CD4-positive, alpha-beta memory T cell (primary cell): ENCODE measurements around the gene CNOT6. TPM values are rescaled to one million over a fixed set of nuclear protein-coding genes. Genes with fewer than 3 reads are reported as not detected.

Experiments
- CTCF ChIA-PET: fragments of 350-600 bp; sonication (Branson Sonifier 250); formaldehyde crosslinking; loops from one replicate; lab custom pipeline; 2021; ENCODE audit warnings: inconsistent platforms; ENCODE audit not compliant: partially characterized antibody; lab: Charles Lee
- POLR2A ChIA-PET: fragments of 350-600 bp; sonication (Branson Sonifier 250); formaldehyde crosslinking; loops from one replicate; lab custom pipeline; 2021; ENCODE audit not compliant: partially characterized antibody; lab: Charles Lee
- DNase-seq, 5 donors: peaks; one replicate each; pipeline versions ENCODE4 v3.0.0 to v3.0.0-alpha.2; 2020 to 2022; ENCODE audit warnings: mixed read lengths in 1 of 5
- H3K27ac ChIP-seq: one replicate; pipeline ENCODE4 v1.7.0; 2013; ENCODE audit warnings: low read depth, low read length
- H3K27me3 ChIP-seq: 2 replicates; pipeline ENCODE4 v1.7.0; 2013; ENCODE audit warnings: mild to moderate bottlenecking, low read length, moderate library complexity; ENCODE audit not compliant: insufficient read depth
- H3K36me3 ChIP-seq: 2 replicates; pipeline ENCODE4 v1.7.0; 2013; ENCODE audit warnings: mild to moderate bottlenecking, low read length, moderate library complexity; ENCODE audit not compliant: insufficient read depth
- H3K4me1 ChIP-seq: 2 replicates; pipeline ENCODE4 v1.7.0; 2013; ENCODE audit warnings: mild to moderate bottlenecking, low read length, moderate library complexity; ENCODE audit not compliant: insufficient read depth
- H3K4me3 ChIP-seq, 2 donors: one replicate each; pipeline ENCODE4 v1.7.0; 2013; ENCODE audit warnings: low read length in 2 of 2, mild to moderate bottlenecking in 1 of 2
- H3K9me3 ChIP-seq, 2 donors: one replicate each; pipeline ENCODE4 v1.7.0; 2013; ENCODE audit warnings: low read length in 2 of 2, control low read depth in 1 of 2; ENCODE audit not compliant: control insufficient read depth in 1 of 2
- H3K27ac Mint-ChIP-seq, 7 donors: one replicate each; pipeline ENCODE4 v1.8.0; 2020 to 2021; ENCODE audit warnings: mixed read lengths in 7 of 7, mild to moderate bottlenecking in 6 of 7, inconsistent platforms in 3 of 7, moderate library complexity in 3 of 7
- H3K27me3 Mint-ChIP-seq, 2 donors: one replicate each; pipeline ENCODE4 v1.8.0; 2020 to 2021; ENCODE audit warnings: mixed read lengths in 2 of 2
- H3K36me3 Mint-ChIP-seq, 2 donors: one replicate each; pipeline ENCODE4 v1.8.0; 2020 to 2021; ENCODE audit warnings: mixed read lengths in 2 of 2, inconsistent platforms in 1 of 2, mild to moderate bottlenecking in 1 of 2
- H3K4me1 Mint-ChIP-seq, 4 donors: one replicate each; pipeline ENCODE4 v1.8.0; 2020 to 2021; ENCODE audit warnings: mixed read lengths in 4 of 4, mild to moderate bottlenecking in 1 of 4
- H3K4me3 Mint-ChIP-seq, 8 donors: one replicate each; pipeline ENCODE4 v1.8.0; 2020 to 2021; ENCODE audit warnings: mixed read lengths in 8 of 8, mild to moderate bottlenecking in 7 of 8, moderate library complexity in 6 of 8, inconsistent platforms in 3 of 8
- H3K9me3 Mint-ChIP-seq, 8 donors: one replicate each; pipeline ENCODE4 v1.8.0; 2020 to 2021; ENCODE audit warnings: mixed read lengths in 8 of 8, mild to moderate bottlenecking in 5 of 8, inconsistent platforms in 3 of 8, moderate library complexity in 1 of 8
- intact Hi-C: fragments of 100-400 bp; cut with micrococcal nuclease; formaldehyde crosslinking; loops from one replicate; pipeline ENCODE4 v1.15.1; 2023
- polyA plus RNA-seq, 2 donors: library from polyadenylated mRNA; unstranded; fragments of 300-500 nt; fragmentation: Illumina TruSeq; gene quantifications; one replicate each; pipeline ENCODE4 v1.2.3, GENCODE V29; 2021
- total RNA-seq, 2 experiments: library from RNA; stranded (reverse); gene quantifications; one replicate each; pipeline ENCODE4 v1.2.3, GENCODE V29; 2021

The CNOT6 gene
- total and polyA plus RNA-seq, 4 experiments from 2014 or later: 3.9 to 37.8 (median 19.6) TPM

- Mint-ChIP-seq H3K9me3 (no peaks in the 10 kb centered on the region), H3K4me3 (no peak overlapping the region), H3K36me3 (no peaks in the 10 kb centered on the region), H3K27me3 (peaks cover 2% of the 10 kb centered on the region in 2 donors), H3K4me1 (peaks cover 2 to 10% (median 6%) of the 10 kb centered on the region in 4 donors), H3K27ac (no peak overlapping the region)
- Histone ChIP-seq H3K27ac (no peak overlapping the region), H3K9me3 (no peaks in the 10 kb centered on the region), H3K4me1 (no peaks in the 10 kb centered on the region), H3K36me3 (no peaks in the 10 kb centered on the region), H3K27me3 (no peaks in the 10 kb centered on the region), H3K4me3 (no peak overlapping the region)
- ChIA-PET CTCF (no interaction called here), POLR2A (no interaction called here)
- DNase-seq: no peak
- intact Hi-C loops: loop anchor here (5.0 to 10.0 kb wide), 2 partner anchors 63 to 105 kb away; no protein-coding TSS in a partner anchor
Measured at GRCh38 chr5:180609386-180609785, 115.2 kb downstream of the CNOT6 start.

DNA sequence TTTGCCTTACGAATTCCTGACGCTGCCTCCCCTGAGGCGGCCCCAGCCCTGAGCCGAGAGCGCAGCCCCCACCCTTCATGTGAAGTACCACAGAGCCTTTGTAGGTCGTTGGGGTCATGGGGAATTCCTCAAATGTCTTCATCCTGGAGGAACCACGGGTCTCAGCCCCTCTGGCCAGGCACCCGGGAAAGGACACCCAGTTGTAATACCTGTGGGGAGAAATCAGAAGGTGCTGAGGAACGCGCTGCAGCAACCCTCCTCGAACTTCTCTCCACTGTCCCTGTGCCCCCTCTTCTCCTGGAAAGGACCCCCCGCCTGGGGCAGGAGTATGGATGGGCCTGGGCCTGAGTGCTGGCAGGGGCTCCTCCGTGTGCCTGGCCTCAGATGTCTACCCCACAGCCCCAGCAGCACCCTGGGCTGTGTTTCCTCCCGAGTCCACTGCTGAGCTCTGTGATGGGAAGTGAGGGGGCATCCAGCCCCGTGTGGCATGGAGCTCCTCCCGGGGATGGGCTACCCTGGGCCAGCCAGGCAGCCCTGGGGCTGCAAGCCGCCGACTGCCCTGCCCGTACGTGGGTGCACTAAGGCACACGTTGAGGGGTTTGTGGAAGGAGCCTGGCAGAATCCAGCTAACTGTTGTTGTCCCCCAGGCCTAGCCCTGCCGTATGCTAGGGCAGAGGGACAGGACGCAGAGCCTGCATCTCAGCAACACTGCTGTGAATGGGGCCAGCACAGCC is 115.8 kb downstream of the CNOT6 start:
- Mint-ChIP-seq H3K27ac (no peak overlapping the region), H3K36me3 (no peaks in the 10 kb centered on the region), H3K27me3 (peaks cover 1 to 2% of the 10 kb centered on the region in 2 donors), H3K4me3 (no peak overlapping the region), H3K4me1 (peaks cover 2 to 10% (median 6%) of the 10 kb centered on the region in 4 donors), H3K9me3 (no peaks in the 10 kb centered on the region)
- CTCF ChIA-PET: no interaction called here
- H3K36me3 ChIP-seq: no peaks in the 10 kb centered on the region
- intact Hi-C loops: loop anchor here (5.0 to 10.0 kb wide), 2 partner anchors 62 to 105 kb away; no protein-coding TSS in a partner anchor
- H3K4me3 ChIP-seq: no peak overlapping the region
- POLR2A ChIA-PET: no interaction called here
- no peak for DNase-seq
- no peaks in the 10 kb centered on the region for H3K27me3 ChIP-seq
- no peaks in the 10 kb centered on the region for H3K4me1 ChIP-seq
- no peak overlapping the region for H3K27ac ChIP-seq
- no peaks in the 10 kb centered on the region for H3K9me3 ChIP-seq

- intact Hi-C loops: no loop called here
- no peak overlapping the region for H3K27ac Mint-ChIP-seq
- no peak overlapping the region for H3K4me3 Mint-ChIP-seq
- no peaks in the 10 kb centered on the region for H3K9me3 ChIP-seq
- H3K9me3 Mint-ChIP-seq: no peaks in the 10 kb centered on the region
- ChIA-PET CTCF (no interaction called here), POLR2A (no interaction called here)
- no peak for DNase-seq
- no peaks in the 10 kb centered on the region for H3K27me3 ChIP-seq
- H3K36me3 ChIP-seq: no peaks in the 10 kb centered on the region
- H3K27me3 Mint-ChIP-seq: peaks cover 0 to 1% of the 10 kb centered on the region in 2 donors
- no peaks in the 10 kb centered on the region for H3K36me3 Mint-ChIP-seq
- no peaks in the 10 kb centered on the region for H3K4me1 ChIP-seq
- H3K4me1 Mint-ChIP-seq: peaks cover 2 to 5% (median 4%) of the 10 kb centered on the region in 4 donors
- no peak overlapping the region for H3K4me3 ChIP-seq
- no peak overlapping the region for H3K27ac ChIP-seq
Measured at GRCh38 chr5:180611140-180611850, 117.1 kb downstream of the CNOT6 start.

DNA sequence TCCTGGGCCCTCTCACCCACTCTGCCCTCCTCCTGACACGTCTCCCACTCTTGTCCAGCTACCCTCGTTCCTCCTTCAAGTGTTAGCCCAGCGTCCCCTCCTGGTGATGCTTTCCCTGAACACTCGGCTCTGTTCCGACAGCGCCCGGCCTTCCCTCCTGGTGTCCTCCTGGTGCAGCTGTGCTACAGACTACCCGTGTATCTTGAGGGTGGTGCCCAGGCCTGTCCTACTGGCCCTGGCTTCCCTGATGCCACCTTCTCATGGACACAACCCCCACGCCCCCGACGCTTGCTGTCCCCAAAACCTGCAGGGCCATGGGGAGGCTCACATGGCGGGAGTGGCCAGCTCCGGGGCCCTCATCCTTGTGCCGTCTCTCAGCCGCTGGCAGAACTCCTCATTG is 118.5 kb downstream of the CNOT6 start:
- POLR2A ChIA-PET: no interaction called here
- no peak overlapping the region for H3K4me3 Mint-ChIP-seq
- intact Hi-C loops: no loop called here

GRCh38 chr5:180613188-180613813 is 119.1 kb downstream of the CNOT6 start:
- CTCF ChIA-PET: interaction anchor here (1.0 kb wide), 1 partner anchor 15 kb away, joined by 3 read pairs; no protein-coding TSS in a partner anchor
- no peak overlapping the region for H3K4me3 Mint-ChIP-seq

More for the DNA sequence above, 118.5 kb downstream of the CNOT6 start:
- Mint-ChIP-seq H3K9me3 (no peaks in the 10 kb centered on the region), H3K27me3 (no peaks in the 10 kb centered on the region), H3K4me1 (peaks cover 2 to 5% (median 4%) of the 10 kb centered on the region in 4 donors), H3K27ac (peak overlapping the region in 1 of 7 donors; percentile 21), H3K36me3 (no peaks in the 10 kb centered on the region)
- Histone ChIP-seq H3K27ac (no peak overlapping the region), H3K4me3 (no peak overlapping the region), H3K36me3 (no peaks in the 10 kb centered on the region), H3K27me3 (no peaks in the 10 kb centered on the region), H3K9me3 (no peaks in the 10 kb centered on the region), H3K4me1 (no peaks in the 10 kb centered on the region)
- no peak for DNase-seq
- CTCF ChIA-PET: interaction anchor here (1.0 kb wide), 1 partner anchor 14 kb away, joined by 3 read pairs; no protein-coding TSS in a partner anchor

GRCh38 chr5:180613814-180614188 is 119.6 kb downstream of the CNOT6 start:
- no peak overlapping the region for H3K27ac Mint-ChIP-seq
- H3K27ac ChIP-seq: no peak overlapping the region
- no peaks in the 10 kb centered on the region for H3K4me1 Mint-ChIP-seq
- H3K9me3 ChIP-seq: no peaks in the 10 kb centered on the region
- POLR2A ChIA-PET: no interaction called here
- H3K27me3 ChIP-seq: no peaks in the 10 kb centered on the region
- H3K4me3 Mint-ChIP-seq: no peak overlapping the region
- no peaks in the 10 kb centered on the region for H3K4me1 ChIP-seq
- intact Hi-C loops: no loop called here
- no peaks in the 10 kb centered on the region for H3K36me3 ChIP-seq
- H3K27me3 Mint-ChIP-seq: no peaks in the 10 kb centered on the region
- H3K36me3 Mint-ChIP-seq: no peaks in the 10 kb centered on the region
- no peak for DNase-seq
- H3K4me3 ChIP-seq: no peak overlapping the region
- H3K9me3 Mint-ChIP-seq: no peaks in the 10 kb centered on the region
- CTCF ChIA-PET: interaction anchor here (1.0 kb wide), 1 partner anchor 15 kb away, joined by 3 read pairs; no protein-coding TSS in a partner anchor

More at GRCh38 chr5:180613188-180613813, 119.1 kb downstream of the CNOT6 start:
- Histone ChIP-seq H3K36me3 (no peaks in the 10 kb centered on the region), H3K27ac (no peak overlapping the region), H3K4me1 (no peaks in the 10 kb centered on the region), H3K4me3 (no peak overlapping the region), H3K27me3 (no peaks in the 10 kb centered on the region), H3K9me3 (no peaks in the 10 kb centered on the region)
- no peaks in the 10 kb centered on the region for H3K27me3 Mint-ChIP-seq
- H3K4me1 Mint-ChIP-seq: peaks cover 0 to 3% (median 1%) of the 10 kb centered on the region in 4 donors
- H3K27ac Mint-ChIP-seq: peak overlapping the region in 1 of 7 donors; percentile 21
- intact Hi-C loops: no loop called here
- POLR2A ChIA-PET: no interaction called here
- no peak for DNase-seq
- no peaks in the 10 kb centered on the region for H3K9me3 Mint-ChIP-seq
- no peaks in the 10 kb centered on the region for H3K36me3 Mint-ChIP-seq

GRCh38 chr5:180618487-180618828 is 124.3 kb downstream of the CNOT6 start:
- Histone ChIP-seq H3K4me1 (no peaks in the 10 kb centered on the region), H3K9me3 (no peaks in the 10 kb centered on the region), H3K27ac (no peak overlapping the region), H3K27me3 (no peaks in the 10 kb centered on the region), H3K36me3 (no peaks in the 10 kb centered on the region), H3K4me3 (no peak overlapping the region)
- no peaks in the 10 kb centered on the region for H3K36me3 Mint-ChIP-seq
- intact Hi-C loops: no loop called here
- H3K9me3 Mint-ChIP-seq: no peaks in the 10 kb centered on the region
- CTCF ChIA-PET: interaction anchor here (0.7 kb wide), 1 partner anchor 101 kb away, joined by 3 read pairs; no protein-coding TSS in a partner anchor
- H3K27me3 Mint-ChIP-seq: no peaks in the 10 kb centered on the region
- H3K4me1 Mint-ChIP-seq: peaks cover 0 to under 1% (median 0%) of the 10 kb centered on the region in 4 donors
- H3K27ac Mint-ChIP-seq: no peak overlapping the region
- DNase-seq: no peak
- H3K4me3 Mint-ChIP-seq: peak overlapping the region in 1 of 8 donors; percentile 39
- POLR2A ChIA-PET: no interaction called here
